ENCODE measurements around the gene CTSC. TPM values are rescaled to one million over a fixed set of nuclear protein-coding genes. Genes with fewer than 3 reads are reported as not detected.

The CTSC gene
- total and polyA plus RNA-seq, 2 of the 13 experiments (the other 11 are each of a cell fraction or from before 2014, with no cell fraction given): 144 to 210 TPM

DNA sequence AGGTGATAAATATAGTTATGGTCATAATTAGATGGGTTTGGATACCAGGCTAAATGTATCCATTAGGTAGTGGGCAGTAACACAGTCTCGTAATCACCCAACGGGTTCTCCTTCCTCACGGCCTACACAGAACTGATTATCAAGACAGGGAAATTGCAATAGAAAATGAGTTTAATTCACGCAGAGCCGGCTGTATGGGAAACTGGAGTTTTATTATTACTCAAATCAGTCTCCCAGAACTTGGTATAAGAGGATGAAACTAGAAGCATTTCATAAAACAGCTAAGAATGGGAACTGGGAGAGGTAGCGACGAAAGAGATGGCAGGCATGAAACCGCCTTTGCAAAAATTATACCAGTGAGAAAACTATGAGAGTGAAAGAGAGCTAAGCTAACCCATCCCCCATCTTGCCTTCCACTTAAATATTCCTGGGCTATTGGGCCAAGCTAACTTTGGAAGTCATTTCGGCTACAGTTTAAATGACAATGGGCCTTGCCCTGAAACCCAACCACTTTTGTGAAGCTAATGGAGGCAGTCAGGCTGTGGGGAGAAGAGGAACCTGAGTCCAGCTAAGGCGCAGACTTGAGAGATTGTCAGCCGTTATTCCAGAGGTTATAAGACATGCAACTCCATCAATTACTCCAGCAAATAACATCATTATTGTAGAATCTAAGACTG, 29.6 kb downstream of the CTSC start:
- no peak overlapping the region for H3K27ac ChIP-seq (ENCODE audit: extremely low read length, insufficient read depth, low read length)
- H3K36me3 ChIP-seq (replicated peaks in 1 of 2; ENCODE audit: control insufficient read depth in 1 of 2, insufficient read depth in 2 of 2, low read length in 2 of 2): peaks cover 0 to 14% of the 10 kb centered on the region in 2 experiments; a peak in 3 of 5 replicates
- in situ Hi-C loops (cut with HindIII; ENCODE audit: extremely low pct_ligation_motif_present, low pct_unique_long_range_greater_than_20kb): no loop called here
- no peaks in the 10 kb centered on the region for H3K9me3 ChIP-seq (ENCODE audit: low read length)
- WGBS (ENCODE audit: low lambda C conversion rate): 68% methylated on average over 11 of the region's 11 CpGs
- intact Hi-C loops (cut with micrococcal nuclease; ENCODE audit: unreplicated experiment): no loop called here
- no peak overlapping the region for H3K9ac ChIP-seq (ENCODE audit: insufficient read depth, low read depth, low read length)
- ChIA-PET POLR2A (no interaction called here), CTCF (ENCODE audit: low intra/inter-chr PET ratio, low total read pairs) (no interaction called here)
- no peaks in the 10 kb centered on the region for H3K27me3 ChIP-seq (ENCODE audit: control insufficient read depth in 1 of 2, insufficient read depth in 2 of 2, low read length in 2 of 2)
- ATAC-seq: no peak
- H3K79me2 ChIP-seq (ENCODE audit: insufficient read depth, low read length): no peaks in the 10 kb centered on the region
- no peak for FAIRE-seq
- BruUV-seq (replicated peaks): no TSS peak
- H4K20me1 ChIP-seq (ENCODE audit: insufficient read depth, low read length): no peaks in the 10 kb centered on the region
- H3K4me2 ChIP-seq (ENCODE audit: low read depth, low read length): no peak overlapping the region
- DNase-seq (ENCODE audit: low spot score): no peak
- H3K4me3 ChIP-seq (replicated peaks in 1 of 3; ENCODE audit: insufficient read depth in 1 of 3, low read depth in 2 of 3, low read length in 3 of 3): no peak overlapping the region
- no peaks in the 10 kb centered on the region for H3K4me1 ChIP-seq (ENCODE audit: insufficient read depth, low read length)
- no peak overlapping the region for H2AFZ ChIP-seq (ENCODE audit: low read length)
- no peak for TF ChIP-seq ZNF616 (CRISPR knock-in tag; IDR thresholded peaks at IDR 0.05; ENCODE audit: low read depth)
- no peak for TF ChIP-seq CHCHD3 (CRISPR knock-in tag; IDR thresholded peaks at IDR 0.05)
- TF ChIP-seq ZNF329 (CRISPR knock-in tag; IDR thresholded peaks at IDR 0.05; ENCODE audit: low read depth): no peak
- no peak for TF ChIP-seq ARID2 (CRISPR knock-in tag; IDR thresholded peaks at IDR 0.05; ENCODE audit: borderline replicate concordance)
- TF ChIP-seq, protein P1, sequence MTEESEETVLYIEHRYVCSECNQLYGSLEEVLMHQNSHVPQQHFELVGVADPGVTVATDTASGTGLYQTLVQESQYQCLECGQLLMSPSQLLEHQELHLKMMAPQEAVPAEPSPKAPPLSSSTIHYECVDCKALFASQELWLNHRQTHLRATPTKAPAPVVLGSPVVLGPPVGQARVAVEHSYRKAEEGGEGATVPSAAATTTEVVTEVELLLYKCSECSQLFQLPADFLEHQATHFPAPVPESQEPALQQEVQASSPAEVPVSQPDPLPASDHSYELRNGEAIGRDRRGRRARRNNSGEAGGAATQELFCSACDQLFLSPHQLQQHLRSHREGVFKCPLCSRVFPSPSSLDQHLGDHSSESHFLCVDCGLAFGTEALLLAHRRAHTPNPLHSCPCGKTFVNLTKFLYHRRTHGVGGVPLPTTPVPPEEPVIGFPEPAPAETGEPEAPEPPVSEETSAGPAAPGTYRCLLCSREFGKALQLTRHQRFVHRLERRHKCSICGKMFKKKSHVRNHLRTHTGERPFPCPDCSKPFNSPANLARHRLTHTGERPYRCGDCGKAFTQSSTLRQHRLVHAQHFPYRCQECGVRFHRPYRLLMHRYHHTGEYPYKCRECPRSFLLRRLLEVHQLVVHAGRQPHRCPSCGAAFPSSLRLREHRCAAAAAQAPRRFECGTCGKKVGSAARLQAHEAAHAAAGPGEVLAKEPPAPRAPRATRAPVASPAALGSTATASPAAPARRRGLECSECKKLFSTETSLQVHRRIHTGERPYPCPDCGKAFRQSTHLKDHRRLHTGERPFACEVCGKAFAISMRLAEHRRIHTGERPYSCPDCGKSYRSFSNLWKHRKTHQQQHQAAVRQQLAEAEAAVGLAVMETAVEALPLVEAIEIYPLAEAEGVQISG (CRISPR knock-in tag; IDR thresholded peaks at IDR 0.05): no peak
- TF ChIP-seq ZNF589 (CRISPR knock-in tag; conservative IDR thresholded peaks at IDR 0.05): no peak
- TF ChIP-seq ISL2 (CRISPR knock-in tag; IDR thresholded peaks at IDR 0.05): no peak
- TF ChIP-seq NFRKB (IDR thresholded peaks at IDR 0.05): no peak
- TF ChIP-seq SALL2 (CRISPR knock-in tag; IDR thresholded peaks at IDR 0.05): no peak
- no peak for TF ChIP-seq NFE2L1 (CRISPR knock-in tag; IDR thresholded peaks at IDR 0.05; ENCODE audit: borderline replicate concordance)
- TF ChIP-seq ZNF136 (CRISPR knock-in tag; IDR thresholded peaks at IDR 0.05; ENCODE audit: low read depth): no peak
